Measurements from ENCODE around the gene RBMS1. TPM values are rescaled to one million over a fixed set of nuclear protein-coding genes. Genes with fewer than 3 reads are reported as not detected.

The RBMS1 gene
- total and polyA plus RNA-seq, 2 of the 4 experiments (the other 2 are of a cell fraction), result 43.5 to 64.9 TPM

GRCh38 chr2:160269365-160269764 is 224.2 kb downstream of the RBMS1 start:
- no peaks in the 10 kb centered on the region for H3K27me3 ChIP-seq (ENCODE audit: control insufficient read depth, insufficient read depth, low read length)
- peaks cover 16% of the 10 kb centered on the region for H3K36me3 ChIP-seq (ENCODE audit: control insufficient read depth, insufficient read depth, low read length)
- H3K4me1 ChIP-seq (ENCODE audit: control insufficient read depth, insufficient read depth, low read length), result peaks cover 20% of the 10 kb centered on the region
- H3K4ac ChIP-seq (ENCODE audit: low read depth, low read length), result peak overlapping the region; percentile 93
- H3K27ac ChIP-seq (ENCODE audit: insufficient read depth, low read length), result peak overlapping the region; percentile 86
- peak overlapping the region; percentile 87 for H2BK120ac ChIP-seq (ENCODE audit: low read depth, low read length)
- DNase-seq (no peak), ATAC-seq (ENCODE audit: low read depth) (no peak)
- H2AK9ac ChIP-seq (replicated peaks; ENCODE audit: low read depth, low read length, poor library complexity), result peak overlapping the region; percentile 76
- WGBS, 2 experiments (ENCODE audit: extremely low coverage in 2 of 2, insufficient read length in 1 of 2), result 51% methylated on average over 2 of the region's 4 CpGs; no CpG with 5 or more reads in 1 of the 2 experiments
- peak overlapping the region; percentile 85 for H2BK5ac ChIP-seq (ENCODE audit: low read depth, low read length, poor library complexity, severe bottlenecking)
- H2BK20ac ChIP-seq (ENCODE audit: low read depth, low read length), result peak overlapping the region; percentile 60
- peaks cover 3 to 19% of the 10 kb centered on the region in 2 experiments; a peak in 3 of 4 replicates for H3K79me1 ChIP-seq (ENCODE audit: low read depth in 1 of 2, low read length in 2 of 2)
- H3K4me3 ChIP-seq (ENCODE audit: insufficient read depth, low read depth, low read length), result peak overlapping the region; percentile 43
- peak overlapping the region; percentile 71; the same call in 1 of the 2 replicates for H3K56ac ChIP-seq (ENCODE audit: extremely low read depth, insufficient read depth, low read length)
- peak overlapping the region; percentile 90 for H3K23ac ChIP-seq (ENCODE audit: low read depth, low read length)
- BruUV-seq (replicated peaks), result no TSS peak
- peak overlapping the region; percentile 85; the same call in 2 of the 3 replicates for H2BK15ac ChIP-seq (ENCODE audit: low read depth, low read length)
- peak overlapping the region; percentile 84 to 92 for H4K8ac ChIP-seq (ENCODE audit: low read depth in 2 of 2, low read length in 2 of 2)
- ChIA-PET POLR2A (ENCODE audit: unreplicated experiment) (no interaction called here), CTCF (interaction anchor here (1.2 to 1.8 kb wide), 4 partner anchors 23 to 701 kb away, joined by 3 to 8 read pairs (median 5); no protein-coding TSS in a partner anchor)
- no peaks in the 10 kb centered on the region for H3K9me3 ChIP-seq (ENCODE audit: control insufficient read depth, insufficient read depth, low read length)
- H2AK5ac ChIP-seq (ENCODE audit: low read depth, low read length), result peak overlapping the region; percentile 60
- intact Hi-C loops (cut with micrococcal nuclease), result no loop called here
- H3K14ac ChIP-seq (replicated peaks; ENCODE audit: low read depth, low read length), result peak overlapping the region; percentile 69
- in situ Hi-C loops (cut with MboI; ENCODE audit: low sequenced_read_pairs), result no loop called here
- H3K18ac ChIP-seq (ENCODE audit: low read depth, low read length), result peak overlapping the region; percentile 84
- peak overlapping the region; percentile 86 for H4K5ac ChIP-seq (ENCODE audit: low read depth, low read length)
- peak overlapping the region; percentile 73 for H3K9ac ChIP-seq (ENCODE audit: low read depth, low read length)
- dilution Hi-C loops (cut with HindIII; ENCODE audit: low sequenced_read_pairs, unreplicated experiment), result no loop called here
- TF ChIP-seq POLR2A (IDR thresholded peaks at IDR 0.05; ENCODE audit: low read depth, low read length) (no peak), RAD21 (IDR thresholded peaks at IDR 0.05; ENCODE audit: low read length) (no peak), NFE2L2 (IDR thresholded peaks at IDR 0.05; ENCODE audit: low read depth, low read length) (no peak), RCOR1 (IDR thresholded peaks at IDR 0.05; ENCODE audit: insufficient replicate concordance, low read length) (no peak), MAZ (IDR thresholded peaks at IDR 0.05; ENCODE audit: borderline replicate concordance, low read depth, low read length) (no peak), BHLHE40 (IDR thresholded peaks at IDR 0.05; ENCODE audit: low read depth, low read length) (no peak), FOS (IDR thresholded peaks at IDR 0.05; ENCODE audit: low read depth, low read length) (no peak), CHD1 (IDR thresholded peaks at IDR 0.05; ENCODE audit: low read depth, low read length) (no peak), USF2 (IDR thresholded peaks at IDR 0.05; ENCODE audit: low read depth, low read length) (no peak), MXI1 (IDR thresholded peaks at IDR 0.05; ENCODE audit: borderline replicate concordance, low read depth, low read length) (no peak), MAFK (IDR thresholded peaks at IDR 0.05; ENCODE audit: low read depth, low read length) (no peak), RFX5 (IDR thresholded peaks at IDR 0.05; ENCODE audit: low read depth, low read length) (no peak), ELK1 (IDR thresholded peaks at IDR 0.05; ENCODE audit: borderline replicate concordance, low read depth, low read length) (no peak)
- H3K9me1 ChIP-seq (ENCODE audit: insufficient read depth, low read length), result peaks cover 17% of the 10 kb centered on the region
- peak overlapping the region; percentile 93 for H2AFZ ChIP-seq (replicated peaks; ENCODE audit: low read length, poor library complexity)
- H4K20me1 ChIP-seq (ENCODE audit: insufficient read depth, low read length), result no peaks in the 10 kb centered on the region
- H4K91ac ChIP-seq (ENCODE audit: insufficient read depth, low read depth, low read length), result peak overlapping the region; percentile 95
- peak overlapping the region; percentile 84 for H3K4me2 ChIP-seq (ENCODE audit: low read depth, low read length)

All from IMR-90 (cell line).